ENCODE measurements around the gene PPP2CA. TPM values are rescaled to one million over a fixed set of nuclear protein-coding genes. Genes with fewer than 3 reads are reported as not detected.
A peak's percentile ranks its signal among the peaks of the same experiment; 100 is the strongest.

The PPP2CA gene
- total and polyA plus RNA-seq, 4 donors, result 32.2 to 117 (median 104) TPM

DNA sequence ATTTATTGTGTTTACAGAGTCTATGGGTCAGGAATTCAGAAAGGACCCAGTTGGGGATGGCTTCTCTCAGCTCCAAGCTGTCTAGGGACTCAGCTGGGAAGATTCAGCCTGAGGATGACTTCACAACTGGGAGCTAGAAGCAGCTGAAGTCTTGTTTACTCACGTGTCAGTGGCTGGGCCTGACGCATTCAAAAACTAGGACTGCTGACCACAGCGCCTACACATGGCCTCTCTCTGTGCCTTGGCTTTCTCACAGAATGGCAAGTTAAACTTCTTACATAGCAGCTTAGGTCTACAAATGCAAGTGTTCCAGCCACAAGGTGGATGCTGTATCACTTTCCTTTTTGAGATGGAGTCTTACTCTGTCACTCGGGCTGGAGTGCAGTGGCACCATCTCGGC is 16.3 kb upstream of the PPP2CA start:
- no peaks in the 10 kb centered on the region for H3K9me3 ChIP-seq (ENCODE audit: control insufficient read depth in 4 of 4, insufficient read depth in 3 of 4, low read length in 3 of 4)
- peaks cover 0 to 19% (median 13%) of the 10 kb centered on the region in 5 donors for H3K4me1 ChIP-seq (ENCODE audit: control insufficient read depth in 5 of 5, insufficient read depth in 5 of 5, low read length in 5 of 5)
- no peaks in the 10 kb centered on the region for H3K36me3 ChIP-seq (ENCODE audit: control insufficient read depth in 4 of 4, insufficient read depth in 4 of 4, low read length in 4 of 4)
- TF ChIP-seq, protein P1, sequence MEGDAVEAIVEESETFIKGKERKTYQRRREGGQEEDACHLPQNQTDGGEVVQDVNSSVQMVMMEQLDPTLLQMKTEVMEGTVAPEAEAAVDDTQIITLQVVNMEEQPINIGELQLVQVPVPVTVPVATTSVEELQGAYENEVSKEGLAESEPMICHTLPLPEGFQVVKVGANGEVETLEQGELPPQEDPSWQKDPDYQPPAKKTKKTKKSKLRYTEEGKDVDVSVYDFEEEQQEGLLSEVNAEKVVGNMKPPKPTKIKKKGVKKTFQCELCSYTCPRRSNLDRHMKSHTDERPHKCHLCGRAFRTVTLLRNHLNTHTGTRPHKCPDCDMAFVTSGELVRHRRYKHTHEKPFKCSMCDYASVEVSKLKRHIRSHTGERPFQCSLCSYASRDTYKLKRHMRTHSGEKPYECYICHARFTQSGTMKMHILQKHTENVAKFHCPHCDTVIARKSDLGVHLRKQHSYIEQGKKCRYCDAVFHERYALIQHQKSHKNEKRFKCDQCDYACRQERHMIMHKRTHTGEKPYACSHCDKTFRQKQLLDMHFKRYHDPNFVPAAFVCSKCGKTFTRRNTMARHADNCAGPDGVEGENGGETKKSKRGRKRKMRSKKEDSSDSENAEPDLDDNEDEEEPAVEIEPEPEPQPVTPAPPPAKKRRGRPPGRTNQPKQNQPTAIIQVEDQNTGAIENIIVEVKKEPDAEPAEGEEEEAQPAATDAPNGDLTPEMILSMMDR (IDR thresholded peaks at IDR 0.05; ENCODE audit: control extremely low read depth, extremely low read depth), result no peak
- 81 to 88% methylated on average over 5 of the region's 5 CpGs for WGBS, 2 donors
- no peak overlapping the region for H3K4me3 ChIP-seq
- H3K9ac ChIP-seq (ENCODE audit: insufficient read depth in 1 of 2, low read length in 2 of 2), result no peak overlapping the region
- ATAC-seq (ENCODE audit: insufficient read depth, low FRiP score) (peak; percentile 56), DNase-seq (peak; percentile 27 to 56 (median 31))
- H3K27me3 ChIP-seq (ENCODE audit: control insufficient read depth in 3 of 3, insufficient read depth in 3 of 3, low read length in 2 of 3), result no peaks in the 10 kb centered on the region
- peak overlapping the region in 1 of 2 donors; percentile 17 for H3K27ac ChIP-seq (ENCODE audit: low read depth in 1 of 2, low read length in 1 of 2)

DNA sequence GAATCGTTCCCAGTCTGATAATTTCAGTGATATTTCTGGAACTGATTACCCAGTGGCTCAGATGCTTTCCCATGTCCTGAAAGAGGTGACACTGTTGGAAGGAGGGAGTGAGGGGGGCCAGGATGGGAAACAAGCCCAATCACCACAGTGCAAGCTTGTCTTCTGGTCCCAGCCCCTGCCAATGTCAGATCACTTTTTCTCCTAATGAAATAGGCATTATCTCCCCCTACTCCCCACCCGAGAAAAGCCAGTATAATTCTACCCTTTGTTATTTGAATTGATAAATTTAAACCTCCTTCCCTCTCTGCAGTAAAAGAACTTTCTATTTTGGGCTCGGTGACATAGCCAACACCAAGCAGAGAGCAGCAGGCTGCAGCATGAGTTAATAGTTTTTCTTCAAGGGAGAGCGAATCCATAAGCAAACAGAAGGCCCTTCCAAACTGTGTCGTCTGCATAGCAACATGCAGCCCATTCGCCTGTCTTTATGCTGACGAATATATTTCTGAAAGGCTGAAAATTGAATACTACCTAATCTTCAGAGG is 14.6 kb upstream of the PPP2CA start:
- ATAC-seq (ENCODE audit: insufficient read depth, low FRiP score) (no peak), DNase-seq (peak; percentile 77 to 93 (median 91))
- Histone ChIP-seq H3K36me3 (ENCODE audit: control insufficient read depth in 4 of 4, insufficient read depth in 4 of 4, low read length in 4 of 4) (no peaks in the 10 kb centered on the region), H3K4me1 (ENCODE audit: control insufficient read depth in 5 of 5, insufficient read depth in 5 of 5, low read length in 5 of 5) (peaks cover 0 to 19% (median 12%) of the 10 kb centered on the region in 5 donors), H3K9ac (ENCODE audit: insufficient read depth in 1 of 2, low read length in 2 of 2) (peak overlapping the region; percentile 39 to 89), H3K27me3 (ENCODE audit: control insufficient read depth in 3 of 3, insufficient read depth in 3 of 3, low read length in 2 of 3) (no peaks in the 10 kb centered on the region), H3K27ac (ENCODE audit: low read depth in 1 of 2, low read length in 1 of 2) (peak overlapping the region in 1 of 2 donors; percentile 92), H3K4me3 (no peak overlapping the region), H3K9me3 (ENCODE audit: control insufficient read depth in 4 of 4, insufficient read depth in 3 of 4, low read length in 3 of 4) (no peaks in the 10 kb centered on the region)
- TF ChIP-seq, protein P1 (IDR thresholded peaks at IDR 0.05; ENCODE audit: control extremely low read depth, extremely low read depth), result no peak
- 29 to 30% methylated on average over 7 of the region's 7 CpGs for WGBS, 2 donors

DNA sequence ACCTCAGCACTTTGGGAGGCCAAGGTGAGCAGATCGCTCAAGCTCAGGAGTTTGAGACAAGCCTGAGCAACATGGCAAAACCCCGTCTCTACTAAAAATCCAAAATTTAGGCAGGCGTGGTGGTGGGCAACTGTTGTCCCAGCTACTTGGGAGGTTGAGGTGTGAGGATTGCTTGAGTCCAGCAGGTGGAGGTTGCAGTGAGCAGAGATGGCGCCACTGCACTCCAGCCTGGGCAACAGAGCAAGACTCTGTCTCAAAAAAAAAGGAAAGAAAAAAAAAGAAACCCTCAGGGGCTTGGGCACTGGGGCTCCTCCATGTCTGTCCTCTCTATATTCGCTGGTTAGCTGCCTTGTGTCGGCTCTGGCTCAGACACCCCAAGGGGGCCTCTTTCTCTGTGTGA is 10.9 kb upstream of the PPP2CA start:
- Histone ChIP-seq H3K4me1 (ENCODE audit: control insufficient read depth in 5 of 5, insufficient read depth in 5 of 5, low read length in 5 of 5) (peaks cover 0 to 14% (median 12%) of the 10 kb centered on the region in 5 donors), H3K27me3 (ENCODE audit: control insufficient read depth in 3 of 3, insufficient read depth in 3 of 3, low read length in 2 of 3) (no peaks in the 10 kb centered on the region), H3K27ac (ENCODE audit: low read depth in 1 of 2, low read length in 1 of 2) (peak overlapping the region in 1 of 2 donors; percentile 84), H3K36me3 (ENCODE audit: control insufficient read depth in 4 of 4, insufficient read depth in 4 of 4, low read length in 4 of 4) (no peaks in the 10 kb centered on the region), H3K9ac (ENCODE audit: insufficient read depth in 1 of 2, low read length in 2 of 2) (no peak overlapping the region), H3K9me3 (ENCODE audit: control insufficient read depth in 4 of 4, insufficient read depth in 3 of 4, low read length in 3 of 4) (no peaks in the 10 kb centered on the region), H3K4me3 (no peak overlapping the region)
- 95 to 96% methylated on average over 6 of the region's 6 CpGs for WGBS, 2 donors
- ATAC-seq (ENCODE audit: insufficient read depth, low FRiP score) (no peak), DNase-seq (no peak)
- TF ChIP-seq, protein P1 (IDR thresholded peaks at IDR 0.05; ENCODE audit: control extremely low read depth, extremely low read depth), result no peak

DNA sequence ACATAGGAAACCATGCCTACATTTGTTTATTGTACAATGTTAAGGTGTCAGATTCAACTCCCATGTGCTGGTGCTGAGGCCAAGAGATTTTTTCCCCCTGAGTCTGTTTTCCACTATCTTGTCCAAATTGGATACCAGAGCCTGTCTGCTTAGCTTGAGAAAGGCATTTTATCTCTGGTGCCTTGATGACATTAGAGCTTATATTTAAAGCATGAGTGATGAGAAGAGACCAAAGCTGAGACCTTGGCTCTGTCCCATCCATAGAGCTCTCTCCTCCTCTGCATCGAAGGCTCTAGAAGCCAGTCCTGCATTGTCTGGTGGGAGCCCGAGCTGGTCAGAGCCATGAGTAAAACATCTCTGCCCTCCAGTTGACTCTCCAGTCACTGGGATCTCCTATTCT is 10.4 kb upstream of the PPP2CA start:
- Histone ChIP-seq H3K36me3 (ENCODE audit: control insufficient read depth in 4 of 4, insufficient read depth in 4 of 4, low read length in 4 of 4) (no peaks in the 10 kb centered on the region), H3K27ac (ENCODE audit: low read depth in 1 of 2, low read length in 1 of 2) (peak overlapping the region in 1 of 2 donors; percentile 84), H3K9ac (ENCODE audit: insufficient read depth in 1 of 2, low read length in 2 of 2) (no peak overlapping the region), H3K27me3 (ENCODE audit: control insufficient read depth in 3 of 3, insufficient read depth in 3 of 3, low read length in 2 of 3) (no peaks in the 10 kb centered on the region), H3K4me1 (ENCODE audit: control insufficient read depth in 5 of 5, insufficient read depth in 5 of 5, low read length in 5 of 5) (peaks cover 0 to 14% (median 12%) of the 10 kb centered on the region in 5 donors), H3K4me3 (no peak overlapping the region), H3K9me3 (ENCODE audit: control insufficient read depth in 4 of 4, insufficient read depth in 3 of 4, low read length in 3 of 4) (no peaks in the 10 kb centered on the region)
- no peak for ATAC-seq (ENCODE audit: insufficient read depth, low FRiP score)
- WGBS, 2 donors, result 63 to 86% methylated on average over 2 of the region's 2 CpGs
- DNase-seq, result no peak
- TF ChIP-seq, protein P1 (IDR thresholded peaks at IDR 0.05; ENCODE audit: control extremely low read depth, extremely low read depth), result no peak
